ENCODE data around the gene COA1.
"Not testable (repeated sequence)": the region's sequence is repeated elsewhere in the genome, so short reads cannot be mapped to it uniquely, and the experiment has no call there.

Gene COA1

DNA sequence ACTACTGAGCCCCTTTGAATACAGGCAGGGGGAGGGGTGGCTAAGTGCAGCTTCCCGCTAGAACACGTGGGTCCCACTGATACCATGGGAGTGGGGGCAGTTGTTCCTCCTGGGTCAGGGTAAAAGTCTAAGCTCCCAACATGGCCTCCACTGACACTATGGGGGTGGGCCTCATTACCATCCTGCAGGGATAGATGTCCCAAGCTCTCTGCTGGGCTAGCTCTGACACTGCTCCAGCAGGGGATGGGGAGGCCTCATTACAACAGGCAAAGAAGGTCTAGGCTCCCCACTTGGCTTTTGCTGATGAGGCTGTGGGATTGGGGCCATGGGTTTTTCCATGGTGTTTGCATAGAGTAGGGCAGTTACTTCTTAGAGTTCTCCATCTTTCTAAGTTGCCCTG lies 94.9 kb downstream of the COA1 start:
- no peak for DNase-seq (ENCODE audit: low read depth in 3 of 3, low spot score in 1 of 3)

GRCh38 chr7:43632746-43633145 lies 96.6 kb downstream of the COA1 start:
- DNase-seq (ENCODE audit: low read depth in 3 of 3, low spot score in 1 of 3), result no peak

DNA sequence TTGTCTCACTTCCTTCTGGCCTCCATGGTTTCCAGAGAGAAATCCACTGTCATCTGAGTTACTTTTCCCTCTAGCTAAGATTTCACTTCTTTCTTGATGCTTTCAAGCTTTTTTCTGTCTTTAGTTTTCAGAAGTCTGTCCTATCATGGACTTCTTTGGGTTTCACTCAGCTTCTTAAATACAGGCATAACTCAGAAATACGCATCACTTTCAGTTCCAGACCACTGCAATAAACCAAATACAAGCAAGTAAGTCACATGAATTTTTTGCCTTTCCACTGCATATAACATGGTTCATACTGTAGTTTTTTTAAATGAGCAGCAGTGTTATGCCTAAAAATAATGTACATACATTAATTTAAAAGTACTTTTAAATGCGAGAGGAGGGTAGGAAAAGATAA lies 97.8 kb downstream of the COA1 start:
- no peak for DNase-seq (ENCODE audit: low read depth in 3 of 3, low spot score in 1 of 3)

DNA sequence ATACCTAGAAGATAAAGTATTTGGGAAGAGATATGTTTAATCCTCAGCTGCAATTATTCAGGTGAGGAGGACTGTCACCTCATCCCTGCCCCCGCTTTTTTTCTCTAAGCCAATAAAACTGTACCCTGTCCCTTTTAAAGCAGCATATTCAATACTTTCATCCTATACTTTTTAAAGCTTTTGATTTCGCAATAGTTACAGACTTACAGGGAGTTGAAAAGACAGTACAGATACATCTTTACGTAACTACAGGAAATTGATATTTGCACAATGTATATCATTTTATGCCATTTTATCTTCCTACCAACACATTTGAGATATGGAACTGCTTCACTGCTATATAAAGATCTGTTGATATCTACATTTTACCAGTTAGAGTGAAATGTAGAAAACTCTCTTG lies 98.8 kb downstream of the COA1 start:
- no peak for DNase-seq (ENCODE audit: low read depth in 3 of 3, low spot score in 1 of 3)

- DNase-seq (ENCODE audit: low read depth in 3 of 3, low spot score in 1 of 3), result no peak
Observed at GRCh38 chr7:43629857-43630256, 99.5 kb downstream of the COA1 start.

DNA sequence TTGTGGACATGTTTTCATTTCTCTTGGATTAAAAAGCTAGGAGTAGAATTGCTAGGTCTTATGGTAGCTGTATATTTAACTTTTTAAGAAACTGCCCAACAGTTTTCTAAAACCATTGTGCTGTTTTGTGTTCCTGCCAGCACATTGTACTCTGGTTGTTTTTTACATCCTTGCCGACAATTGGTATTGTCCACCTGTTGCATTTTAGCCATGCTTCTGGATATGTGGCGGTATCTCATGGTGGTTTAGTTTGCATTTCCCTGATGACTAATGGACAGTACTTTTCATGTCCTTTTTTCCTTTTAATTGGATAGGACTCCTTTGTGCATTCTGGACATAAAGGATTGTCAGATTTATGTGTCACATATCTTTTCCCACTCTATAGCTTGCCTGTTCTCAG lies 100.9 kb downstream of the COA1 start:
- no peak for DNase-seq (ENCODE audit: low read depth in 3 of 3, low spot score in 1 of 3)

- DNase-seq (ENCODE audit: low read depth in 3 of 3, low spot score in 1 of 3), result not testable (repeated sequence)
Observed at GRCh38 chr7:43627798-43628197, 101.5 kb downstream of the COA1 start.

GRCh38 chr7:43626695-43627094 lies 102.6 kb downstream of the COA1 start:
- DNase-seq (ENCODE audit: low read depth in 3 of 3, low spot score in 1 of 3), result no peak

- DNase-seq (ENCODE audit: low read depth in 3 of 3, low spot score in 1 of 3), result no peak
Observed at GRCh38 chr7:43625980-43626379, 103.3 kb downstream of the COA1 start.

DNA sequence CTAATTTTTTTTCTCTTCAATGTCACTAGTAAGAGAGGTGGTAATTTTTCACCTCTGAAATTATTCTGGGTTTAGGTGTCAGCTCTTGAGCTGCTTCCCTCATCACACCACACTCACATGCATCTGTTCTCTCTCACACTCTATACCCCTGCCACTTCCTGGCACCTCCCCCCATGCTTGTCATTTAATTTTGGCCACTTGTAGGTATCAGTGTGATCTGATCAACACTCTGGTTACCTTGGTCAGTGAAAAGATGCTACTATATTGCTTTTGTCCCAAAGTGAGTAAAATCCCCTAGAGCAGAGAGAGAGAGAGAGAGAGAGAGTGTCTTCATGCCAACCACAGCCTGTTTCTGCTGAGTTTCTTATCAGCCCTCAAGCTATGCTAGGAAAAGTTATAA lies 103.9 kb downstream of the COA1 start:
- no peak for DNase-seq (ENCODE audit: low read depth in 3 of 3, low spot score in 1 of 3)

DNA sequence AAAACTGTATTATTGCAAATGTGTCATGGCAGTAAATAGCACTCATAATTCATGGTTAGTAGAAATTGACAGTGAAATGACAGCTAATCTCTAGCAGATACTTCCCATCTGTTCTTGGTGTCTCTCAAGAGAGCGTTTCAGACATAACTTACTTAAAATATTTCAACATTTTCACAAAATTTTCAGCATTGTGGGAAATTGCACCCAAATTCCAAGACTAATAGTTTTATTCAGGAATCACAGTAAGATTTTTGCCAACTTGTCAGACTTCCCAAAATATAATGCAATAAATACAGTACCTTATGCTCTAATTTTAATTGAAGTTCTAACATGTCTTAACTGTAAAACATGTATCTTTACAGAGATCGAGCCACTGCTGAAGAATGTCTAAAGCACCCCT lies 105.2 kb downstream of the COA1 start:
- DNase-seq (ENCODE audit: low read depth in 3 of 3, low spot score in 1 of 3), result no peak

DNA sequence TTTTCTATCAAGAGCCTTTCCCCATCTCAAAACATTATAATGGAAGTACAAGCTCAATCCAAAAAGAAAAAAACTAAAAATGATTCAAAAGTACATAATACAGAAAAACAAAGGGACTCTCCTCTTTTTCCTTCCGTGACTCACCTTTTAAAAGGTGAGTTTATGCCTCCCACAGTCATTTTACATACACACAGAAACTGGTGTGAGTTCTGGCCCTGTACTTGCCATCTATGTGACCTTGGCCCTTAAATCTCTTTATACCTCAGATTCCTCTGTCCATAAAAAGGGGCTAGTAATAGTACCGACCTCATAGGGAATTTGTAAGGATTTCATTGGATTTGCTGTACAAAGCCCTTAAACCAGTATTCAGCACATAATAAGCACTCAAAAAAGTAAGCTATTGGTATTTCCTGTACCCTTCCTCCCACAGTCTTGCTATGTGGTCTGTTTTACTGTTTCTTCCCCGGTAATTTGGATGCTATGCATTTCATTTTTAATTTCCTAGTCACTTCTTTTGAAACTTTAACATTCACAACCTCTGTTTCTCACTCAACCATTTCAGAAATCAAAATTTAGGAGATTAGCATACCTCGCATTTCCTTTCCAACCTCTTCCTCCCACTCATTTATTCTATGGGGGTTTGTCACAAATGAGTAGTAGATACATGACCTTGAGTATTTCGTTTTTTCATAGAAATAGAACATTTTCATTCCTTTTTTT lies 107.4 kb downstream of the COA1 start:
- DNase-seq (ENCODE audit: low read depth in 3 of 3, low spot score in 1 of 3), result no peak

GRCh38 chr7:43619213-43620012 lies 109.9 kb downstream of the COA1 start:
- DNase-seq (ENCODE audit: low read depth in 3 of 3, low spot score in 1 of 3), result no peak

DNA sequence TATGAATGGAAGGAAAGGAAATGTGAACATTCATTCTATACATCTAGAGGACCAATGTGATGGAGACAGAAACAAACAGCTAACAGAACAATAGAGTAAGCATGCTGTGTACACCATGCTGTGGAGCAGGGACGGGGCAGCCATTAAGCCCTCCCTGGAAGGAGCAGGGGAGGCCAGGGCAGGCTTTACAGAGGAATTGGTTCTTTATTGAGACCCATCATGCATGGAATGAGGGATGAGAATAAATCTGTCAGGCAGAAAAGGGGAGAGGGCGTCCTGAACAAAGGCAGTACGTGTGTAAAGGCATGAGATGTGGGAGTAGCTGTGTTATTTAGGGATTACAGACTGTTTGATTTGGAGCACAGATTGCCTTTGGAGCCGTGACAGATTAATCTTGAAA lies 111.2 kb downstream of the COA1 start:
- no peak for DNase-seq (ENCODE audit: low read depth in 3 of 3, low spot score in 1 of 3)

DNA sequence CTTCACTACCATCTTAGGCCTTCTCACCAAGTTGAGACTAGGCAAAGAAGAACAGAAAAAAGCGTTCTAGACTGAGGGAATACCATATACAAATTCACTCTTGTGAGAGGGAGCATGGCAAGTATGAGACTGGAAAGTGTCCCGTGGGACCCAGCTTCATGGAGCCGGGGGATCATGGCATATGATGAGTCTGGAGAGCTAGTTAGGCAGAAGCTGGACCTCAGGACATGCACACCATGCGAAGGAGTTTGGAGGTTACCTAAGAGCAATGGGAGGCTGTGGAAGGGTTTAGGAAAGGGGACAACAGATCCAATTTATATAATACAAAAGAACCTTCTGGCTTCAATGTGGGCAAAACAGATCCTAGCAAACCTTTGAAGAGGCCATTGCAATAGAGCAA lies 112.3 kb downstream of the COA1 start:
- DNase-seq (ENCODE audit: low read depth in 3 of 3, low spot score in 1 of 3), result no peak

DNA sequence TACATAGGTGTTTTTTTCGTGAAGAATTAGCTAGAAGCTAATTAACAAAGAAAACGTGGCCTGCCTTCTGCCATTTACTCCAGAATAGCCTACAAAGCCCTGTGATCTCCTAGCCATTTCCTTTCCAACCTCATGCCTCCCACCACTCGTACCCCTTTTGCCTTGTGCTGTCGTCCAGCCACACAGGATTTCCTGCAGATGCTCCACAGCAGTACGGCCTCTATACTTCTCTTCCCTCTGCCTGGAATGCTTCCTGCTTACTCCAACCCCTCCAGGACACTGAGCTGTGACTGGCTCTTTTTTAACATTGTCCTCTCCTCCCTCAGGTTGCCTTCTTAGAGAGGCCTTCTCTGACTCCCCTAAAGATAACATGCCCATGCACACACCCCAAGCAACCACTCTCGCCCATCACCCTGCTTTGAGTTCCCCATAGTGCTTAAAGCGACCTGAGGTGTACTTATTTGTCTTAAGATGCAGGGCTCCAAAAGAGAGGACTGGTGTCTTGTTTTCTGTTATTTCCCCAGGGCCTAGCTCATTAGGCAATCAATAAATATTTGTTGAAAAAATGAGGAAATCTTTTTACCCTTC lies 113.7 kb downstream of the COA1 start:
- no peak for DNase-seq (ENCODE audit: low read depth in 3 of 3, low spot score in 1 of 3)

DNA sequence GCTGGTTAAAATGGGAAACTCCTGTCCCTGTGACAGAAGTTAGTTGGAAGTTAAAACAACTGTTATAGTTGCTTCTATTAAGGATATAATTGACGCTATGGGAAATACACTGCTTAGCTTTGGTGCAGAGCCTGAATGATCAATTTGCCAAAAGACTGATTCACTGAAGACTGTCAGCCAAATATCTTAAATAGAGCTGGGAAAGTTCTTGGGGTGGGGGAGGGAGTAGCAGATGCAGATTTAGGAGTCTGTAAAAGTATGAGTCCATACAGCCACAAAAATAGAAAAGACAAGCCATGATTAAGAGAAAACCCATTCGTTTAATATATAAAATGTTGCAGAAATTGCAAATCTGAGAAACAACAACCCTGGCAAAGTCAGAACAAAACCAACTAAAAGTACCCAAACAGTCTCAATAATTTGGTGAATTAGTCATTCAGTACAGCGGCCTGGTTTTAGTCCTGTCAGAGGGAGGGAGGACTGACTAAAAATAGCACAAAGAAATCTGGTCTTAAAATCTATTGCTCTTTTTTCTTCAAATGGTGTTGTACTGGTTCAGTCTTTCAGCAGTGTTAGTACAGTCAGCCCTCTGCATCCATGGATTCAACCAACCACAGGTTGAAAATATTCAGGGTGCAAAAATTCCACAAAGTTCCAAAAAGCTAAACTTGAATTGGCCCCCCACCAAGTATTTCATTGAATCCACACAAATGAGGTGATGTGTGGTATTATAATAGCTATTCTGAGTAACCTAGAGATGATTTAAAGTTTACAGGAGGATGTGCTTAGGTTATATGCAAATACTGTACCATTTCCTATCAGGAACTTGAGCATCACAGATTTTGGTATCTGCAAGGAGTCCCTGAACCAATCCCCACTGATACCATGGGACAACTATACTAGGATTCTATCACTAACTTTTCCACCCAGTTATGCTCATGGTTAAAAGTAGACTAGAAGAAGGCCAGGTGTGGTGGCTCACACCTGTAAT lies 116.4 kb downstream of the COA1 start:
- no peak for DNase-seq (ENCODE audit: low read depth in 3 of 3, low spot score in 1 of 3)

- no peak for DNase-seq (ENCODE audit: low read depth in 3 of 3, low spot score in 1 of 3)
Observed at GRCh38 chr7:43612128-43612527, 117.2 kb downstream of the COA1 start.

GRCh38 chr7:43609097-43609496 lies 120.2 kb downstream of the COA1 start:
- DNase-seq (ENCODE audit: low read depth in 3 of 3, low spot score in 1 of 3), result no peak

DNA sequence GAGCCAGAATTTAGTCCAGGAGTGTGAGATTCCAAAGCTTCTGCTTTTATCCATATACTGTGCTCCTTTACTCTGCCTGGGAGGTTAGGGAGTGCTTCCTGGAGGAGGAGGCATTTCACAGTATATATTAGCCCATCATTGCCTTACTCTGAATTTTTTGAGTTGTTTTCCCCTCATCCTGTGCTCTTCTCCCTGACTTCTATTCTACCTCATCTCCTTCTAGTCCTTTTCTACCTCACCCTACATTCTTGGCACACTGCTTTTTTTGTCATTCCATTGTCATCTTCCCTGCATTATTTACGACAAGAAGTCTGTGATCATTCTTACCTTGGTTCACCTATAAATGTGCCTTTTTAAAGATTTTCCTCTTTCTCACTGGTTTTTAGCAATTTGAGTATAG lies 125.1 kb downstream of the COA1 start:
- no peak for DNase-seq (ENCODE audit: low read depth in 3 of 3, low spot score in 1 of 3)

DNA sequence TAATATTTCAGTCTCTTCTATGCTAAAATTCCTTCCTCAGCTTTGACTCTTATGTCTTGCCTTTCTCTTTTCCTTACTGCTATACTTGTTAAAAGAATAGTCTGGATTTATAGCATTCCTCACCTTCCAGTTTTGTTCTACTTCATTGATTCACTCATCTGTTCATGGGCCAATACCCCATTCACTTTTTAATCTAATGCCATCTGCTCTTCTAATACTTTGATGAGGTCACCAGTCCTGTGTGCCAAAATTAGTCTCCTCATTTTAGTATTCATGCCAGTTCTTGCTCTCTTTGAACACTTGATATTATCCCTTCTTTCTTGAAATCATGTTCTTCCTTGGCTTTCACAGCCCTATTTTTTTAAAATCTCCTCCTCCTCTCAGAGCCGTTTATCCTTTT lies 127.1 kb downstream of the COA1 start:
- DNase-seq (ENCODE audit: low read depth in 3 of 3, low spot score in 1 of 3), result no peak

Measured in stimulated activated CD4-positive, alpha-beta T cell treated with anti-CD3 and anti-CD28 coated beads, TNF-alpha, amount 100 ng/mL, for 1 hour (primary cell).